NCI-H1436 (cell line): ENCODE measurements around the gene TRDMT1.
"Not testable (repeated sequence)": the region's sequence is repeated elsewhere in the genome, so short reads cannot be mapped to it uniquely, and the experiment has no call there.

Experiments used
- DNase-seq: peaks from one replicate; lab custom pipeline; 2025; lab: John Stamatoyannopoulos, UW

The TRDMT1 gene

GRCh38 chr10:17126327-17126726 lies 75.1 kb downstream of the TRDMT1 start:
- DNase-seq: no peak

- DNase-seq: no peak
Measured at GRCh38 chr10:17125206-17125893, 76.1 kb downstream of the TRDMT1 start.

GRCh38 chr10:17123961-17124360 lies 77.5 kb downstream of the TRDMT1 start:
- no peak for DNase-seq

- DNase-seq: no peak
Measured at GRCh38 chr10:17122726-17123661, 78.5 kb downstream of the TRDMT1 start.

- DNase-seq: no peak
Measured at GRCh38 chr10:17122052-17122451, 79.4 kb downstream of the TRDMT1 start.

GRCh38 chr10:17120694-17121093 lies 80.8 kb downstream of the TRDMT1 start:
- DNase-seq: no peak

- no peak for DNase-seq
Measured at GRCh38 chr10:17119845-17120244, 81.6 kb downstream of the TRDMT1 start.

- no peak for DNase-seq
Measured at GRCh38 chr10:17116193-17116592, 85.3 kb downstream of the TRDMT1 start.

GRCh38 chr10:17115683-17116082 lies 85.8 kb downstream of the TRDMT1 start:
- no peak for DNase-seq

- not testable (repeated sequence) for DNase-seq
Measured at GRCh38 chr10:17114878-17115444, 86.5 kb downstream of the TRDMT1 start.

GRCh38 chr10:17113889-17114540 lies 87.5 kb downstream of the TRDMT1 start:
- DNase-seq: no peak

- DNase-seq: no peak
Measured at GRCh38 chr10:17113346-17113745, 88.1 kb downstream of the TRDMT1 start.

GRCh38 chr10:17112566-17112965 lies 88.9 kb downstream of the TRDMT1 start:
- DNase-seq: no peak

GRCh38 chr10:17109475-17110207 lies 91.8 kb downstream of the TRDMT1 start:
- DNase-seq: no peak

- DNase-seq: no peak
Measured at GRCh38 chr10:17109046-17109445, 92.4 kb downstream of the TRDMT1 start.

- DNase-seq: no peak
Measured at GRCh38 chr10:17106991-17107390, 94.5 kb downstream of the TRDMT1 start.

GRCh38 chr10:17101910-17102266 lies 99.6 kb downstream of the TRDMT1 start:
- DNase-seq: no peak

GRCh38 chr10:17101257-17101909 lies 100.1 kb downstream of the TRDMT1 start:
- no peak for DNase-seq

GRCh38 chr10:17100586-17100985 lies 100.9 kb downstream of the TRDMT1 start:
- no peak for DNase-seq

- no peak for DNase-seq
Measured at GRCh38 chr10:17098012-17098411, 103.5 kb downstream of the TRDMT1 start.
